Suprapubic skin (tissue), 4 donors: ENCODE data around the gene PIGH.

Experiments
- CTCF ChIP-seq, 2 donors: fragments of 200-600 bp in 1 of 2; fragments of 450-650 bp in 1 of 2; sonication (generic) in 1 of 2; IDR thresholded peaks; one replicate each; pipeline ENCODE4 v1.5.1; 2016 to 2019; ENCODE audit warnings: antibody characterized with exemption in 2 of 2, mild to moderate bottlenecking in 1 of 2, moderate library complexity in 1 of 2
- EP300 ChIP-seq: sonication (generic); formaldehyde crosslinking; IDR thresholded peaks from one replicate; pipeline ENCODE4 v1.6.1; 2017; ENCODE audit warnings: antibody characterized with exemption
- POLR2A ChIP-seq, 2 donors: fragments of 450-650 bp; IDR thresholded peaks; one replicate each; pipeline ENCODE4 v1.6.1; 2017; ENCODE audit warnings: antibody characterized with exemption in 2 of 2, mild to moderate bottlenecking in 2 of 2, moderate library complexity in 2 of 2
- POLR2AphosphoS5 ChIP-seq, 3 donors: sonication (generic); formaldehyde crosslinking; IDR thresholded peaks; one replicate each; pipeline ENCODE4 v1.6.1; 2017; ENCODE audit warnings: antibody characterized with exemption in 3 of 3

DNA sequence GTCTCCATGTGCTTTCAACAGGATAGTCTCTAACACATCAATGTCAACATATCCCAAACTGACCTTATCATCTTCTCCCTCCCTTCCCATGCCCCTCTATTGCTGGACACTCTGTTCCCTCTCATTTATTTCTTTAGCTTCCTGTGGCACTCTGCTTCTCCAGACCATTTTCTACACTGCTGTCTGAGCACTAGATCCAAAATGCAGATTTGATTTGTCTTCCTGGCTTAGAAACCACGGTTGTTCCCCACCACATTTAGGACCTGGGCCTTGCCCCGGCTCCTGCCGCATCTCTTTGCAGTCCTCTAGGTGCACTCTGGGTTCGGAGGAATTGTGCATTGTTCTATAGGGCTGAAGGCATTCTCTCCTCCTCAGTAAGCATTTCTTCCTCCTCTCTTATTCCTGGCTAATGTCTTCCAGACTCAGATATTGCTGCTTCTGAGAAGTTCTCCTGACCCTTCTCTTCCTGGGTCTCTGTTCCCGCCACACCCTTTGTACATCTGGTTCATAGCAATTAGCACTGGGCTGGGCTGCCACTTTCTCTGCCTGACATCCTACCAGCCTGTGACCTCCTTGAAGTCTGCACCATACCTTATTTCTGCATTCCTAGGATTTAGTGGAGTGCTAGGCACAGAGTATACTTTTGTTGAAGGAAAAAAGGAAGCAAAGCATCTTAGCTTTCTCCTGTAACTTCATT is 33.5 kb upstream of the PIGH start:
- TF ChIP-seq CTCF (IDR thresholded peaks at IDR 0.05) (no peak), POLR2AphosphoS5 (IDR thresholded peaks at IDR 0.05) (no peak), POLR2A (IDR thresholded peaks at IDR 0.05) (no peak), EP300 (no peak)
